HepG2 (cell line): Measurements from ENCODE around the gene OSBPL2. TPM values are rescaled to one million over a fixed set of nuclear protein-coding genes. Genes with fewer than 3 reads are reported as not detected.
A peak's percentile ranks its signal among the peaks of the same experiment; 100 is the strongest.

Source experiments
- ATF5 ChIP-seq: sonication (generic); formaldehyde crosslinking; IDR thresholded peaks from 2 replicates; pipeline ENCODE4 v1.4.0; 2020; ENCODE audit warnings: mild to moderate bottlenecking, low read depth, missing genetic modification reagents
- BCLAF1 ChIP-seq: fragments of 450-650 bp; IDR thresholded peaks from 2 replicates; pipeline ENCODE4 v1.6.1; 2017; ENCODE audit warnings: mild to moderate bottlenecking
- DR1 ChIP-seq: sonication (generic); formaldehyde crosslinking; IDR thresholded peaks from 2 replicates; pipeline ENCODE4 v1.8.0; 2021; ENCODE audit warnings: mild to moderate bottlenecking, missing genetic modification reagents, inconsistent platforms
- GZF1 ChIP-seq: sonication (generic); formaldehyde crosslinking; IDR thresholded peaks from 2 replicates; pipeline ENCODE4 v1.5.1; 2020; ENCODE audit warnings: mild to moderate bottlenecking, missing genetic modification reagents
- HES4 ChIP-seq: sonication (generic); formaldehyde crosslinking; IDR thresholded peaks from 2 replicates; pipeline ENCODE4 v1.9.0; 2021; ENCODE audit warnings: mild to moderate bottlenecking, missing genetic modification reagents, borderline replicate concordance
- HHEX ChIP-seq: IDR thresholded peaks from 2 replicates; pipeline ENCODE4 v1.6.1; 2016; ENCODE audit warnings: control low read depth
- HNRNPK ChIP-seq: fragments of 200-400 bp; formaldehyde crosslinking; IDR thresholded peaks from 2 replicates; pipeline ENCODE4 v1.6.1; 2018; ENCODE audit warnings: low read length, low read depth, moderate library complexity, mild to moderate bottlenecking; ENCODE audit not compliant: poor library complexity, severe bottlenecking
- RFXANK ChIP-seq: IDR thresholded peaks from 2 replicates; pipeline ENCODE4 v1.6.1; 2016
- ZNF547 ChIP-seq: sonication (generic); formaldehyde crosslinking; IDR thresholded peaks from 2 replicates; pipeline ENCODE4 v1.5.1; 2020; ENCODE audit warnings: mild to moderate bottlenecking, missing genetic modification reagents
- ZNF687 ChIP-seq: sonication (generic); formaldehyde crosslinking; IDR thresholded peaks from 2 replicates; pipeline ENCODE4 v1.5.1; 2020; ENCODE audit warnings: mild to moderate bottlenecking, missing genetic modification reagents, moderate library complexity
- ZNF75D ChIP-seq: sonication (generic); formaldehyde crosslinking; IDR thresholded peaks from 2 replicates; pipeline ENCODE4 v1.8.1; 2023; ENCODE audit warnings: missing genetic modification reagents, mild to moderate bottlenecking, borderline replicate concordance
- polyA plus RNA-seq, 8 experiments: library from polyadenylated mRNA; depleted of rRNA in 3 of 8; stranded (reverse) in 7 of 8; unstranded in 1 of 8; fragments of >200 nt; fragmentation: Illumina TruSeq in 4 of 8; extraction: Trizol in 4 of 8; gene quantifications; 2 replicates each; pipeline versions ENCODE4 v1.2.1 to v1.2.3, GENCODE V29; 2011 to 2016; ENCODE audit warnings: low read depth in 4 of 8, missing spikeins in 1 of 8, mixed read lengths in 1 of 8; ENCODE audit not compliant: insufficient read depth in 1 of 8
- total RNA-seq, 5 experiments: library from RNA; depleted of rRNA; stranded (reverse); fragments of >200 nt; fragmentation: Illumina TruSeq; extraction: Trizol; gene quantifications; 2 replicates each; pipeline ENCODE4 v1.2.3, GENCODE V29; 2016; ENCODE audit warnings: low read depth in 1 of 5

The OSBPL2 gene
- total and polyA plus RNA-seq, 2 of the 13 experiments (the other 11 are each of a cell fraction or from before 2014, with no cell fraction given), result 18.5 to 37.4 TPM

- TF ChIP-seq GZF1 (CRISPR knock-in tag) (no peak), DR1 (CRISPR knock-in tag) (no peak), RFXANK (no peak), HHEX (CRISPR knock-in tag) (no peak), BCLAF1 (no peak), ATF5 (CRISPR knock-in tag) (no peak), ZNF75D (CRISPR knock-in tag) (no peak), HNRNPK (peak; percentile 33), ZNF547 (CRISPR knock-in tag) (no peak), HES4 (CRISPR knock-in tag) (0 out of 2 replicates have a peak, but pooled peaks have one; percentile 55), ZNF687 (CRISPR knock-in tag) (peak; percentile 26; the same call in 1 of the 2 replicates)
- TF ChIP-seq, all 625 proteins: peak for 9
Observed at GRCh38 chr20:62309947-62310756, 71.8 kb downstream of the OSBPL2 start (continued).
